ENCODE data around the gene ARID4B. TPM values are rescaled to one million over a fixed set of nuclear protein-coding genes. Genes with fewer than 3 reads are reported as not detected.
A peak's percentile ranks its signal among the peaks of the same experiment; 100 is the strongest.

ARID4B gene
- total RNA-seq, 1 experiment from 2014 or later: 34.0 TPM

DNA sequence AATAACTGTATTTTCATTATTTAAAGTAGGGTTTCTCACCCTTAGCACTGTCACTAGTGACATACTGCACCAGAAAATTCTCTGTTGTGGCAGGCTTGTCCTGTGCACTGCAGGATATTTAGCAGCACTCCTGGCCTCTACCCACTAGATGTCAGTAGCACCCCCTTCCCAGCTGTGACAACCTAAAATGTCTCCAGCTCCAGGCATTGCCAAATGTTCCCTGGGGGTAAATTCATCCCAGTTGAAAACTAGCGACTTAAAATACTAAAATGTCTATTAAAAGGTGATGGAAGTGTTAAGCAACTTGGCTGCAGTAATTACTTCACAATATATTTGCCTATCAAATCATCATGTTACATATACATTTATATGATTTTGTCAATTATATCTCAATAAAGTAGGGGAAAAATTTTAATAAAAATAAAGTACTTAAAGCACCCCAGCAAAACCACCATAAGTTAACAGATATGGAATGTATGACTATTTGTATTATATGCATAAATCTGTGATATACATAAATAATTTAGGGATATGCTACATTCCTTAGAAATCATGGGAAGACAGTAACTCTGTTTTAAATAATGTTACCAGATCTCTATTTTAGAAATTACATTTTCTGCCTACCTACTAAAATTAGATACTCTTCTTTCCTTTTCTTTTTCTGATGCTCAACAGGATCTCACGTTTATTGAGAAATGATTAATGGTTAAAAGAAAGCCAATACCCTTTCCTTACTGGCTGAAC is 74.6 kb downstream of the ARID4B start:
- no peaks in the 10 kb centered on the region for H4K20me1 ChIP-seq (ENCODE audit: control insufficient read depth, insufficient read depth, insufficient read length)
- H3K56ac ChIP-seq (ENCODE audit: insufficient read length, low read depth, low read length): no peak overlapping the region
- TF ChIP-seq, protein P1, sequence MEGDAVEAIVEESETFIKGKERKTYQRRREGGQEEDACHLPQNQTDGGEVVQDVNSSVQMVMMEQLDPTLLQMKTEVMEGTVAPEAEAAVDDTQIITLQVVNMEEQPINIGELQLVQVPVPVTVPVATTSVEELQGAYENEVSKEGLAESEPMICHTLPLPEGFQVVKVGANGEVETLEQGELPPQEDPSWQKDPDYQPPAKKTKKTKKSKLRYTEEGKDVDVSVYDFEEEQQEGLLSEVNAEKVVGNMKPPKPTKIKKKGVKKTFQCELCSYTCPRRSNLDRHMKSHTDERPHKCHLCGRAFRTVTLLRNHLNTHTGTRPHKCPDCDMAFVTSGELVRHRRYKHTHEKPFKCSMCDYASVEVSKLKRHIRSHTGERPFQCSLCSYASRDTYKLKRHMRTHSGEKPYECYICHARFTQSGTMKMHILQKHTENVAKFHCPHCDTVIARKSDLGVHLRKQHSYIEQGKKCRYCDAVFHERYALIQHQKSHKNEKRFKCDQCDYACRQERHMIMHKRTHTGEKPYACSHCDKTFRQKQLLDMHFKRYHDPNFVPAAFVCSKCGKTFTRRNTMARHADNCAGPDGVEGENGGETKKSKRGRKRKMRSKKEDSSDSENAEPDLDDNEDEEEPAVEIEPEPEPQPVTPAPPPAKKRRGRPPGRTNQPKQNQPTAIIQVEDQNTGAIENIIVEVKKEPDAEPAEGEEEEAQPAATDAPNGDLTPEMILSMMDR (conservative IDR thresholded peaks at IDR 0.05): peak; percentile 91
- no peak overlapping the region for H3K27ac ChIP-seq (ENCODE audit: insufficient read length, low read depth, low read length)
- no peaks in the 10 kb centered on the region for H3K79me2 ChIP-seq (ENCODE audit: insufficient read depth, low read length)
- peaks cover 3% of the 10 kb centered on the region for H3K79me1 ChIP-seq (ENCODE audit: insufficient read depth, low read depth, low read length, poor library complexity, severe bottlenecking)
- peak; percentile 72 for DNase-seq
- no peak overlapping the region for H3K4me2 ChIP-seq (ENCODE audit: insufficient read depth, insufficient read length, low read length)
- peak overlapping the region in 1 of 3 experiments; percentile 81; a peak in 2 of 7 replicates for H3K27ac Mint-ChIP-seq
- no peaks in the 10 kb centered on the region for H3K9me3 ChIP-seq (ENCODE audit: control insufficient read depth, low read depth, low read length)
- H3T11ph ChIP-seq (ENCODE audit: low read length): no peak overlapping the region
- no peaks in the 10 kb centered on the region for H3K4me1 ChIP-seq (ENCODE audit: insufficient read depth, low read length)
- no peak overlapping the region for H3K4ac ChIP-seq (ENCODE audit: low read depth, low read length)
- H2BK120ac ChIP-seq (ENCODE audit: low read depth, low read length, poor library complexity, severe bottlenecking): no peak overlapping the region
- H3K23me2 ChIP-seq (ENCODE audit: insufficient read length, low read depth, low read length, poor library complexity, severe bottlenecking): no peaks in the 10 kb centered on the region
- 0 out of 4 replicates have a peak, but pooled peaks cover 0 to 2% of the 10 kb centered on the region in 2 experiments for H3K4me1 Mint-ChIP-seq
- no peaks in the 10 kb centered on the region for H3K9me3 Mint-ChIP-seq
- WGBS (ENCODE audit: extremely low coverage, insufficient read length, low lambda C conversion rate): no CpG with 5 or more reads among the region's 2 CpGs
- no peak overlapping the region for H3K14ac ChIP-seq (ENCODE audit: insufficient read depth, low read length)
- H2AK5ac ChIP-seq (ENCODE audit: insufficient read length, low read length): no peak overlapping the region
- no peak overlapping the region for H4K8ac ChIP-seq (replicated peaks; ENCODE audit: insufficient read length, low read depth, low read length)
- H3K27me3 Mint-ChIP-seq (ENCODE audit: low read depth): no peaks in the 10 kb centered on the region
- no peak overlapping the region for H3K18ac ChIP-seq (ENCODE audit: insufficient read length, low read depth, low read length)
- H3K4me3 Mint-ChIP-seq: no peak overlapping the region
- no peak overlapping the region for H3K9ac ChIP-seq (ENCODE audit: extremely low read depth, insufficient read length, low read length)
- no peak overlapping the region for H3K23ac ChIP-seq (ENCODE audit: insufficient read length, low read depth, low read length)
- H2BK15ac ChIP-seq (ENCODE audit: low read depth, low read length): no peak overlapping the region
- H2BK20ac ChIP-seq (ENCODE audit: low read depth, low read length, poor library complexity, severe bottlenecking): no peak overlapping the region
- no peak overlapping the region for H4K91ac ChIP-seq (ENCODE audit: insufficient read length, low read depth, low read length)
- H3K27me3 ChIP-seq (ENCODE audit: insufficient read depth, low read length): no peaks in the 10 kb centered on the region
- no peak overlapping the region for H4K5ac ChIP-seq (ENCODE audit: insufficient read length, low read depth, low read length)
- no peak overlapping the region for H2BK5ac ChIP-seq (ENCODE audit: insufficient read length, low read length)
- H2BK12ac ChIP-seq (ENCODE audit: insufficient read length, low read depth, low read length): no peak overlapping the region
- H2AFZ ChIP-seq (ENCODE audit: low read length): no peak overlapping the region
- peaks cover 6 to 34% (median 33%) of the 10 kb centered on the region in 3 experiments; a peak in 6 of 7 replicates for H3K36me3 Mint-ChIP-seq (ENCODE audit: insufficient read depth in 1 of 3, low read depth in 3 of 3)

Data from H9 (cell line).